ENCODE results near the gene ABR. TPM values are rescaled to one million over a fixed set of nuclear protein-coding genes. Genes with fewer than 3 reads are reported as not detected.
A peak's percentile ranks its signal among the peaks of the same experiment; 100 is the strongest.

Gene ABR
- total and polyA plus RNA-seq, 4 donors: 2.7 to 12.9 (median 6.8) TPM

DNA sequence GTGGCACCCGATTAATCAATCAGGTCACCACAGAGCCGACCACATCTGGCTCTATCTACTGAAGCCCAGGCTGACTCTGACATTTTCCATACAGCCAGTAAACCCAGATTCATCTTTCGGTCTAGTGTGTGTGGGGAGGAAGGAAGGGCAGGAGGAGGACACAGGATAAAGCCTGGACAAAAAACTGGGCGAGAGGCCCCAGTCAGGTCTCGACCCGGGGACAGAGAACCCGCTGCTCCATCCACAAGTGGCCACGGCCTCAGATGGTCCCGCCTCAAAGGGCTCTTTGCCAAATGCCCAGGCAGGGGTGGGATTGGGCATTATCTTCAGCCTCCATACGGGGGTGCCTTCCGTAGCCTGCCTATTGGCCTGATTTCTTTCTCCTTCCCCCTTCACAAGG is 7.8 kb downstream of the ABR start:
- WGBS: 71% methylated on average over 11 of the region's 11 CpGs
- TF ChIP-seq FOXA1 (IDR thresholded peaks at IDR 0.05) (no peak), NR2F2 (IDR thresholded peaks at IDR 0.05) (peak; percentile 80), MAX (IDR thresholded peaks at IDR 0.05) (no peak)
- no peaks in the 10 kb centered on the region for H3K9me3 ChIP-seq (ENCODE audit: control insufficient read depth in 4 of 4, low read length in 3 of 4)
- no peak overlapping the region for H3K4me3 ChIP-seq (ENCODE audit: low read depth in 1 of 3, low read length in 3 of 3)
- H3K27me3 ChIP-seq (ENCODE audit: control insufficient read depth in 4 of 4, insufficient read depth in 4 of 4, low read length in 3 of 4): peaks cover 0 to 2% (median 0%) of the 10 kb centered on the region in 4 donors
- H3K36me3 ChIP-seq (ENCODE audit: control insufficient read depth in 4 of 4, insufficient read depth in 3 of 4, low read depth in 1 of 4, low read length in 3 of 4): no peaks in the 10 kb centered on the region
- no peak overlapping the region for H3K27ac ChIP-seq (ENCODE audit: low read depth in 1 of 2, low read length in 2 of 2)
- H3K4me1 ChIP-seq (ENCODE audit: control insufficient read depth in 4 of 4, insufficient read depth in 4 of 4, low read length in 3 of 4): peaks cover 0 to 3% (median 1%) of the 10 kb centered on the region in 4 donors
- no peak for DNase-seq (ENCODE audit: low spot score)
- H3K9ac ChIP-seq (ENCODE audit: low read depth in 1 of 2, low read length in 2 of 2): no peak overlapping the region

GRCh38 chr17:1170739-1171138 is 9.0 kb downstream of the ABR start:
- H3K9ac ChIP-seq (ENCODE audit: low read depth in 1 of 2, low read length in 2 of 2): no peak overlapping the region
- DNase-seq (ENCODE audit: low spot score): no peak
- H3K36me3 ChIP-seq (ENCODE audit: control insufficient read depth in 4 of 4, insufficient read depth in 3 of 4, low read depth in 1 of 4, low read length in 3 of 4): no peaks in the 10 kb centered on the region
- peaks cover 0 to 2% (median 0%) of the 10 kb centered on the region in 4 donors for H3K27me3 ChIP-seq (ENCODE audit: control insufficient read depth in 4 of 4, insufficient read depth in 4 of 4, low read length in 3 of 4)
- no peak overlapping the region for H3K27ac ChIP-seq (ENCODE audit: low read depth in 1 of 2, low read length in 2 of 2)
- 77% methylated on average over 11 of the region's 11 CpGs for WGBS
- H3K4me1 ChIP-seq (ENCODE audit: control insufficient read depth in 4 of 4, insufficient read depth in 4 of 4, low read length in 3 of 4): peaks cover 0 to 3% (median 0%) of the 10 kb centered on the region in 4 donors
- no peaks in the 10 kb centered on the region for H3K9me3 ChIP-seq (ENCODE audit: control insufficient read depth in 4 of 4, low read length in 3 of 4)
- no peak overlapping the region for H3K4me3 ChIP-seq (ENCODE audit: low read depth in 1 of 3, low read length in 3 of 3)
- TF ChIP-seq FOXA2 (IDR thresholded peaks at IDR 0.05): no peak
- TF ChIP-seq RXRA (IDR thresholded peaks at IDR 0.05): no peak
- TF ChIP-seq EGR1 (IDR thresholded peaks at IDR 0.05; ENCODE audit: low read depth in 2 of 2): no peak
- no peak for TF ChIP-seq NR2F2 (IDR thresholded peaks at IDR 0.05)
- TF ChIP-seq, protein P1, sequence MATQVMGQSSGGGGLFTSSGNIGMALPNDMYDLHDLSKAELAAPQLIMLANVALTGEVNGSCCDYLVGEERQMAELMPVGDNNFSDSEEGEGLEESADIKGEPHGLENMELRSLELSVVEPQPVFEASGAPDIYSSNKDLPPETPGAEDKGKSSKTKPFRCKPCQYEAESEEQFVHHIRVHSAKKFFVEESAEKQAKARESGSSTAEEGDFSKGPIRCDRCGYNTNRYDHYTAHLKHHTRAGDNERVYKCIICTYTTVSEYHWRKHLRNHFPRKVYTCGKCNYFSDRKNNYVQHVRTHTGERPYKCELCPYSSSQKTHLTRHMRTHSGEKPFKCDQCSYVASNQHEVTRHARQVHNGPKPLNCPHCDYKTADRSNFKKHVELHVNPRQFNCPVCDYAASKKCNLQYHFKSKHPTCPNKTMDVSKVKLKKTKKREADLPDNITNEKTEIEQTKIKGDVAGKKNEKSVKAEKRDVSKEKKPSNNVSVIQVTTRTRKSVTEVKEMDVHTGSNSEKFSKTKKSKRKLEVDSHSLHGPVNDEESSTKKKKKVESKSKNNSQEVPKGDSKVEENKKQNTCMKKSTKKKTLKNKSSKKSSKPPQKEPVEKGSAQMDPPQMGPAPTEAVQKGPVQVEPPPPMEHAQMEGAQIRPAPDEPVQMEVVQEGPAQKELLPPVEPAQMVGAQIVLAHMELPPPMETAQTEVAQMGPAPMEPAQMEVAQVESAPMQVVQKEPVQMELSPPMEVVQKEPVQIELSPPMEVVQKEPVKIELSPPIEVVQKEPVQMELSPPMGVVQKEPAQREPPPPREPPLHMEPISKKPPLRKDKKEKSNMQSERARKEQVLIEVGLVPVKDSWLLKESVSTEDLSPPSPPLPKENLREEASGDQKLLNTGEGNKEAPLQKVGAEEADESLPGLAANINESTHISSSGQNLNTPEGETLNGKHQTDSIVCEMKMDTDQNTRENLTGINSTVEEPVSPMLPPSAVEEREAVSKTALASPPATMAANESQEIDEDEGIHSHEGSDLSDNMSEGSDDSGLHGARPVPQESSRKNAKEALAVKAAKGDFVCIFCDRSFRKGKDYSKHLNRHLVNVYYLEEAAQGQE (IDR thresholded peaks at IDR 0.05): no peak
- TF ChIP-seq, protein P2, sequence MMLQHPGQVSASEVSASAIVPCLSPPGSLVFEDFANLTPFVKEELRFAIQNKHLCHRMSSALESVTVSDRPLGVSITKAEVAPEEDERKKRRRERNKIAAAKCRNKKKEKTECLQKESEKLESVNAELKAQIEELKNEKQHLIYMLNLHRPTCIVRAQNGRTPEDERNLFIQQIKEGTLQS (IDR thresholded peaks at IDR 0.05): no peak
- no peak for TF ChIP-seq SP1 (IDR thresholded peaks at IDR 0.05)
- no peak for TF ChIP-seq YY1 (IDR thresholded peaks at IDR 0.05)
- no peak for TF ChIP-seq JUND (IDR thresholded peaks at IDR 0.05)
- TF ChIP-seq HNF4G (IDR thresholded peaks at IDR 0.05): no peak
- TF ChIP-seq GABPA (IDR thresholded peaks at IDR 0.05 in 1 of 2, conservative IDR thresholded peaks at IDR 0.05 in 1 of 2): no peak
- TF ChIP-seq CTCF (IDR thresholded peaks at IDR 0.05; ENCODE audit: low read depth, low read length, missing input control): no peak
- no peak for TF ChIP-seq FOXA1 (IDR thresholded peaks at IDR 0.05)
- no peak for TF ChIP-seq HNF4A (conservative IDR thresholded peaks at IDR 0.05)
- no peak for TF ChIP-seq TAF1 (conservative IDR thresholded peaks at IDR 0.05)
- TF ChIP-seq MAX (IDR thresholded peaks at IDR 0.05): no peak
- TF ChIP-seq, protein P3, sequence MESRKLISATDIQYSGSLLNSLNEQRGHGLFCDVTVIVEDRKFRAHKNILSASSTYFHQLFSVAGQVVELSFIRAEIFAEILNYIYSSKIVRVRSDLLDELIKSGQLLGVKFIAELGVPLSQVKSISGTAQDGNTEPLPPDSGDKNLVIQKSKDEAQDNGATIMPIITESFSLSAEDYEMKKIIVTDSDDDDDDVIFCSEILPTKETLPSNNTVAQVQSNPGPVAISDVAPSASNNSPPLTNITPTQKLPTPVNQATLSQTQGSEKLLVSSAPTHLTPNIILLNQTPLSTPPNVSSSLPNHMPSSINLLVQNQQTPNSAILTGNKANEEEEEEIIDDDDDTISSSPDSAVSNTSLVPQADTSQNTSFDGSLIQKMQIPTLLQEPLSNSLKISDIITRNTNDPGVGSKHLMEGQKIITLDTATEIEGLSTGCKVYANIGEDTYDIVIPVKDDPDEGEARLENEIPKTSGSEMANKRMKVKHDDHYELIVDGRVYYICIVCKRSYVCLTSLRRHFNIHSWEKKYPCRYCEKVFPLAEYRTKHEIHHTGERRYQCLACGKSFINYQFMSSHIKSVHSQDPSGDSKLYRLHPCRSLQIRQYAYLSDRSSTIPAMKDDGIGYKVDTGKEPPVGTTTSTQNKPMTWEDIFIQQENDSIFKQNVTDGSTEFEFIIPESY (IDR thresholded peaks at IDR 0.05): no peak

Measured in liver (tissue), 9 donors.